ENCODE measurements around the gene AMOT.
A peak's percentile ranks its signal among the peaks of the same experiment; 100 is the strongest.
"Not testable (repeated sequence)": the region's sequence is repeated elsewhere in the genome, so short reads cannot be mapped to it uniquely, and the experiment has no call there.

The AMOT gene

DNA sequence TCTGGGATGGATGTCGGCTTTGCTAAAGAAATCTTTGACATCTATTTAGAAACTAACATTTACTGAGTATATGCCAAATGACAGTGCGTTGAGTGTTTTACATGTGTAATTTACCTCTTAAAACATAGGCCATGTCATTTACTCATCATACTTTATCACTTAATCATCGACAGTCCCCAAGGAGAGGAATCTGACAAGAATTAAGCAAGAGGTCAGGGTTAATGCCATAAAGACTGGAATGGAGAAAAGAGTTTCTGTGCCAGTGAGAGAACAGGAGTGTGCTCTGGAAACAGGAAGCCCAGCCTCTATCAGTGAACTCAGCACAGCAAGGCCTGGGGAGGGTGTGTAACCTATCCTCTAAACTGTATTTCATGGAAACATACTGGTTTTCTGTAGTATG lies 28.0 kb upstream of the AMOT start:
- POLR2A ChIA-PET (ENCODE audit: low non-redundant PET): no interaction called here
- peak; percentile 1 for DNase-seq (ENCODE audit: low spot score)
- H3K27ac ChIP-seq: no peak overlapping the region
- CTCF ChIA-PET: no interaction called here
- TF ChIP-seq, protein P1, sequence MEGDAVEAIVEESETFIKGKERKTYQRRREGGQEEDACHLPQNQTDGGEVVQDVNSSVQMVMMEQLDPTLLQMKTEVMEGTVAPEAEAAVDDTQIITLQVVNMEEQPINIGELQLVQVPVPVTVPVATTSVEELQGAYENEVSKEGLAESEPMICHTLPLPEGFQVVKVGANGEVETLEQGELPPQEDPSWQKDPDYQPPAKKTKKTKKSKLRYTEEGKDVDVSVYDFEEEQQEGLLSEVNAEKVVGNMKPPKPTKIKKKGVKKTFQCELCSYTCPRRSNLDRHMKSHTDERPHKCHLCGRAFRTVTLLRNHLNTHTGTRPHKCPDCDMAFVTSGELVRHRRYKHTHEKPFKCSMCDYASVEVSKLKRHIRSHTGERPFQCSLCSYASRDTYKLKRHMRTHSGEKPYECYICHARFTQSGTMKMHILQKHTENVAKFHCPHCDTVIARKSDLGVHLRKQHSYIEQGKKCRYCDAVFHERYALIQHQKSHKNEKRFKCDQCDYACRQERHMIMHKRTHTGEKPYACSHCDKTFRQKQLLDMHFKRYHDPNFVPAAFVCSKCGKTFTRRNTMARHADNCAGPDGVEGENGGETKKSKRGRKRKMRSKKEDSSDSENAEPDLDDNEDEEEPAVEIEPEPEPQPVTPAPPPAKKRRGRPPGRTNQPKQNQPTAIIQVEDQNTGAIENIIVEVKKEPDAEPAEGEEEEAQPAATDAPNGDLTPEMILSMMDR (conservative IDR thresholded peaks at IDR 0.05; ENCODE audit: low read depth): no peak

DNA sequence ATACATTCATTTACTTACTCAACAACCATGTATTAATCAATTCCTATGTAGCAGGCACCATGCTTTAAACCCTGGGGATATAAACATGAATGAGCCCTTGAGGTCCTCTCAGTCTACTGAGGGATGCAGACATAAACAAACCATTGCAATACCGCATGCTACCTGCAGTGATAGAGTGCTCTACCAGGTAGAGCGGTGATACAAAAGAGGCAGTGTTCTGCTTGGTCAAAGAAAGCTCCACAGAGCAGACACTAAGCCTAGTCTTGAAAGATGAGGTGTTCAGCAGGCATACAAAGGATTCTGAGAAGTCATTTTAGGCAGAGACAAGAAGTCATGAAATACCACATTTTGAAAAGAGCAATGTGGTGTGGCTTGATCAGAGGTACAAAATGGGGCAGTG lies 26.9 kb upstream of the AMOT start:
- TF ChIP-seq, protein P1 (conservative IDR thresholded peaks at IDR 0.05; ENCODE audit: low read depth): no peak
- no peak overlapping the region for H3K27ac ChIP-seq
- POLR2A ChIA-PET (ENCODE audit: low non-redundant PET): no interaction called here
- DNase-seq (ENCODE audit: low spot score): peak; percentile 0
- CTCF ChIA-PET: interaction anchor here (0.8 kb wide), 1 partner anchor 21 kb away, joined by 4 read pairs; no protein-coding TSS in a partner anchor

DNA sequence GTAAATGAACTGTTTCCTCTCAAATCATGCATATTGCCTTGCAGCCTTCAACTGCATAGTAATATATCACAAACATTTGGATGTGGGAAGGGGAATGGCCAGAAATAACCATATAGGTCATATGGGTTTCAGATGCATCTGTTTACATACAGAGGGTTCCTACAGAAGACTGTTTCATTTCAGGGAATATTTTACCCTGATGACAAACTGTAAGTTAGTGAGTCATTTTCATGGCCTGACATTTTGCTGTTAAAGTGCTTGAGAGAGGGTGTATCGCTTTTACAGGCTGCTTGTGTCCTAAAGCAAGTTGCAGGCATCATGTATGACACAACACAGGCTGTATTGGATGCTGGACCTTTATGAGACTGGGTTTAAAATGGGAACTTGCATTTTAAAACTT lies 25.5 kb upstream of the AMOT start:
- TF ChIP-seq, protein P1 (conservative IDR thresholded peaks at IDR 0.05; ENCODE audit: low read depth): no peak
- CTCF ChIA-PET: interaction anchor here (0.5 kb wide), 1 partner anchor 34 kb away, joined by 4 read pairs; no protein-coding TSS in a partner anchor
- DNase-seq (ENCODE audit: low spot score): no peak
- H3K27ac ChIP-seq: no peak overlapping the region
- POLR2A ChIA-PET (ENCODE audit: low non-redundant PET): no interaction called here

DNA sequence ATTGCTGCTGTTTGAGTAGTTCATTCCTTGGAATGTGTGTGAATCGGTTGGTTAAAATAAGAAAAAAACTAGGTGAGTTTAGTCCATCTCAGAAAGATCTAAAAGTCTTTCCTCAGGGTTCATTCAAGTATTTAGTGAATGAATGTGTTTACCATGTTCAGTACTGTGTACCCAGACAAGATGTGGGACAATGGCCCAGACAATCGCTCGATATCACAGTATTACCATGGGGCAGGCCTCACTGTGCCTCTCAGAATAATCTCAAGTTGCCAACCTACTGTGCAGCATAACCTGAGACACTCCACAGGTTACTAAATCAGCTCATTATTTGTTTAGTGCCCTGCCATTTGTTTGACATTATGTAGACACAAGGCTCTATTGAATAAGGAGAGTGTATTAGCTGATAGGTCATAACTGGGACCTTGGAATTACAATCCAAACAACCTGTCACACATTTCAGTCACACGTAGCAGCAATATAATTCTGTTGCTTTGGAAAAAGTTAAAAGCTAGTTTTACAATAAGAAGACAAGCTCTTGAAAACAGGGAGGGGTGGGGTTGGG lies 24.9 kb upstream of the AMOT start:
- no peak for DNase-seq (ENCODE audit: low spot score)
- H3K27ac ChIP-seq: no peak overlapping the region
- POLR2A ChIA-PET (ENCODE audit: low non-redundant PET): no interaction called here
- TF ChIP-seq, protein P1 (conservative IDR thresholded peaks at IDR 0.05; ENCODE audit: low read depth): no peak
- CTCF ChIA-PET: interaction anchor here (0.5 kb wide), 1 partner anchor 35 kb away, joined by 4 read pairs; no protein-coding TSS in a partner anchor

DNA sequence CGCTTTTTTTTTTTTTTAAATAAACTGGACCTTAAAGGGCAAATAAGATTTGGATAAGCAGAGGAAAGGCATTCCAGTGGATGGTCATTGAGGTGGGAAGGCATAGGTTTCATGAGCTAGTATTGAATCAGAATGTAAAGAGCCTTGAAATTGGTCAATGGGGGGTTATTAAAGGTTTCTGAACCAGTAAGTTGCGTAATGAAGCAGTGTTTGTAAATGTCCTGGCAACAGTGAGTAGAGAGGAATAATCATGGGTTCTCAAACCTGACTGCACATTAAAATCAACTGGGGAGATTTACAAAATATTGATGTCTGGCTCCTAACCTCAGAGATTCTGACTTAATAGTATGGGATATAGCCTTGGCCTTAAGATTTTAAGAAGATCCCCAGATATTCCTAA lies 23.2 kb upstream of the AMOT start:
- no peak overlapping the region for H3K27ac ChIP-seq
- no peak for DNase-seq (ENCODE audit: low spot score)
- ChIA-PET CTCF (no interaction called here), POLR2A (ENCODE audit: low non-redundant PET) (no interaction called here)
- TF ChIP-seq, protein P1 (conservative IDR thresholded peaks at IDR 0.05; ENCODE audit: low read depth): no peak

DNA sequence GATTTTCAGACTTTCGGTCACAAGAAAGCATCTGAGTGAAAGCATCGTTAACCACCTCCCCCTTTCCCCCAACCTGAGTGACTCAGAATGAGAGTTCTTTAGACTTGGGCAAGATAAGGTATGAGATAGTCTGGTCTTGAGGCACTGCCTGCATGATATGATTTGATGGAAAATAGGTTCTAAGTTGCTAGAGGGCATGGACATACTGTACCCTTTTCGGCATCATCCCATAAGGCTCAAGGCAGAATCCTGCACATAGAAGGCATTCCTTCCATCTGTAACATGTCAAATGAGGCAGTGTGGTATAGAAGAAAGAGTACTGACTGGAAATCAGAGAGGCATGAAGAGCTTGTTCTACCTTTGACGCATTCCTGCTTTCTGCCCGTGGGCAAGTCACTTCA lies 16.8 kb upstream of the AMOT start:
- POLR2A ChIA-PET (ENCODE audit: low non-redundant PET): no interaction called here
- TF ChIP-seq, protein P1 (conservative IDR thresholded peaks at IDR 0.05; ENCODE audit: low read depth): no peak
- no peak overlapping the region for H3K27ac ChIP-seq
- DNase-seq (ENCODE audit: low spot score): no peak
- CTCF ChIA-PET: no interaction called here

DNA sequence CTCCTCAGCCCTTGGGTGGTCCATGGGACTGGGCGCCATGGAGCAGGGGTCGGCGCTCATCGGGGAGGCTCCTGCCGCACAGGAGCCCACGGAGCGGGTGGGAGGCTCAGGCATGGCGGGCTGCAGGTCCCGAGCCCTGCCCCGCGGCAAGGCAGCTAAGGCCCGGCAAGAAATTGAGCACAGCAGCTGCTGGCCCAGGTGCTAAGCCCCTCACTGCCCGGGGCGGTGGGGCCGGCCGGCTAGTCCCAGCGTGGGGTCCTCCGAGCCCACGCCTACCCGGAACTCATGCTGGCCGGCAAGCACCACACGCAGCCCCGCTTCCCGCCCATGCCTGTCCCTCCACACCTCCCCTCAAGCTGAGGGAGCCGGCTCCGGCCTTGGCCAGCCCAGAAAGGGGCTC lies 14.3 kb upstream of the AMOT start:
- H3K27ac ChIP-seq; DNase-seq (ENCODE audit: low spot score); POLR2A ChIA-PET (ENCODE audit: low non-redundant PET); CTCF ChIA-PET: not testable (repeated sequence)
